PC-3 (cell line): Measurements from ENCODE around the gene PTCH1. TPM values are rescaled to one million over a fixed set of nuclear protein-coding genes. Genes with fewer than 3 reads are reported as not detected.

Experiments used
- ATAC-seq: fragments of 200-7000 bp; cut with Tn5 transposase; 2 replicates; pipeline ENCODE4 v1.9.1; 2020; ENCODE audit warnings: mild to moderate bottlenecking, moderate library complexity
- BruUV-seq: library from RNA; stranded (reverse); fragments of 400-500 nt; replicated peaks from 2 replicates; lab custom pipeline; 2021; lab: Mats Ljungman, UMichigan
- CTCF ChIA-PET: fragments of 300-600 bp; sonication (Branson Sonifier 250); formaldehyde crosslinking; loops from one replicate; lab custom pipeline; 2022; ENCODE audit warnings: antibody characterized with exemption; lab: Charles Lee
- POLR2A ChIA-PET: fragments of 300-600 bp; sonication (Branson Sonifier 250); formaldehyde crosslinking; loops from one replicate; lab custom pipeline; 2022; ENCODE audit warnings: antibody characterized with exemption; ENCODE audit not compliant: unreplicated experiment; lab: Charles Lee
- DNase-seq: peaks from one replicate; pipeline ENCODE4 v3.0.0-alpha.2; 2015
- H2AFZ ChIP-seq: fragments of 300-600 bp; sonication (generic); 2 replicates; pipeline ENCODE4 v1.6.0; 2016; ENCODE audit warnings: antibody characterized with exemption, low read length
- H3F3A ChIP-seq: fragments of 300-600 bp; sonication (generic); one replicate; pipeline ENCODE4 v1.6.0; 2017; ENCODE audit warnings: antibody characterized with exemption, low read length, control low read depth, mild to moderate bottlenecking; ENCODE audit not compliant: unreplicated experiment
- H3K27ac ChIP-seq: fragments of 300-600 bp; sonication (generic); 2 replicates; pipeline ENCODE4 v1.5.1; 2016; ENCODE audit warnings: mild to moderate bottlenecking, low read length
- H3K27me3 ChIP-seq: fragments of 300-600 bp; sonication (generic); 2 replicates; pipeline ENCODE4 v1.6.1; 2016; ENCODE audit warnings: low read length, mixed read lengths
- H3K36me3 ChIP-seq: fragments of 300-600 bp; sonication (generic); 2 replicates; pipeline ENCODE4 v1.6.1; 2016; ENCODE audit warnings: low read depth, mixed run types, low read length, mixed read lengths
- H3K4me1 ChIP-seq: fragments of 300-600 bp; sonication (generic); 2 replicates; pipeline ENCODE4 v1.5.1; 2016; ENCODE audit warnings: low read length; ENCODE audit not compliant: insufficient read depth
- H3K4me2 ChIP-seq: fragments of 300-600 bp; sonication (generic); 2 replicates; pipeline ENCODE4 v1.6.0; 2016; ENCODE audit warnings: low read length
- H3K4me3 ChIP-seq: fragments of 300-600 bp; sonication (generic); 2 replicates; pipeline ENCODE4 v1.5.1; 2016; ENCODE audit warnings: mild to moderate bottlenecking, low read length, mixed read lengths
- H3K79me2 ChIP-seq: fragments of 300-600 bp; sonication (generic); 2 replicates; pipeline ENCODE4 v1.6.1; 2017; ENCODE audit warnings: low read length, mixed read lengths
- H3K9ac ChIP-seq: fragments of 300-600 bp; sonication (generic); 2 replicates; pipeline ENCODE4 v1.6.0; 2016; ENCODE audit warnings: mild to moderate bottlenecking, low read length
- H3K9me2 ChIP-seq: fragments of 300-600 bp; sonication (generic); replicated peaks from 2 replicates; pipeline ENCODE4 v1.6.1; 2016; ENCODE audit warnings: mixed run types, low read length, mixed read lengths
- H3K9me3 ChIP-seq: fragments of 300-600 bp; sonication (generic); 2 replicates; pipeline ENCODE4 v1.6.1; 2016; ENCODE audit warnings: low read length, mixed read lengths
- H4K20me1 ChIP-seq: fragments of 300-600 bp; sonication (generic); 2 replicates; pipeline ENCODE4 v1.6.1; 2016; ENCODE audit warnings: low read length, mixed read lengths
- CTCF ChIP-seq: fragments of 300-600 bp; sonication (generic); conservative IDR thresholded peaks from 2 replicates; pipeline ENCODE4 v1.5.1; 2017; ENCODE audit warnings: antibody characterized with exemption, low read depth, mild to moderate bottlenecking, low read length
- EZH2 ChIP-seq: fragments of 300-600 bp; sonication (generic); IDR thresholded peaks from one replicate; pipeline ENCODE4 v1.6.1; 2017; ENCODE audit warnings: antibody characterized with exemption, mild to moderate bottlenecking, low read length; ENCODE audit not compliant: unreplicated experiment
- EZH2phosphoT487 ChIP-seq: fragments of 300-600 bp; sonication (generic); IDR thresholded peaks from 2 replicates; pipeline ENCODE4 v1.6.1; 2018; ENCODE audit warnings: mild to moderate bottlenecking, antibody characterized with exemption, low read length, borderline replicate concordance
- intact Hi-C: fragments of 100-400 bp; cut with micrococcal nuclease; formaldehyde crosslinking; loops from 2 replicates; pipeline ENCODE4 v1.9.0; 2023
- total RNA-seq: library from RNA; depleted of rRNA; stranded (reverse); fragments of >200 nt; gene quantifications from 2 replicates; pipeline ENCODE4 v1.2.3, GENCODE V29; 2014

Gene PTCH1
- total RNA-seq, 1 experiment from 2014 or later: 0.77 TPM

DNA sequence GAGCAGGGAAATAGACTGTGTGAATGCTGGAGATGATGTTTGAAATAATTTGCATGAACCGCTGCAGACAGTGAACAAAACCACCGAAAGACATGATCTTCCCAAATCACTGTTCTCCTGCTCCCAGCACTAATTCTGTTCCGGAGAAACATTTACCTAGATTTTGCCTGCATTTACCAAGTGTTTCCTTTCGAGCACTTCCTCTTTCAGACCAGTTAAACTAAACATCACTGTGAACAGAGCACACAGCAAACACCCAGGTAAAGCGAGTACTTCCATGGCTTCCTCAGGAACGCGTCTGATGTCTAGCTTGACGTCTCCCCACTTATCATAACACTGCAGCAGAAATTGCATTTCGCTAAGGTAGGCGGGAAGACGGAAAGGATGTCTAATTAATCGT, 45.1 kb upstream of the PTCH1 start:
- intact Hi-C loops: no loop called here

GRCh38 chr9:95557142-95557541, 40.4 kb upstream of the PTCH1 start:
- Histone ChIP-seq H3K27me3 (peaks cover 11% of the 10 kb centered on the region; the same call in 1 of the 2 replicates), H3K4me1 (no peaks in the 10 kb centered on the region)

More for the DNA sequence above, 45.1 kb upstream of the PTCH1 start:
- H3K4me3 ChIP-seq: no peak overlapping the region
- no peak for TF ChIP-seq EZH2
- no peak for TF ChIP-seq EZH2phosphoT487
- TF ChIP-seq CTCF: no peak
- BruUV-seq: no TSS peak
- H3K9me2 ChIP-seq: no peaks in the 10 kb centered on the region
- H3K27me3 ChIP-seq: peaks cover 29% of the 10 kb centered on the region; the same call in 1 of the 2 replicates
- H3K4me1 ChIP-seq: no peaks in the 10 kb centered on the region
- no peaks in the 10 kb centered on the region for H3F3A ChIP-seq
- H3K4me2 ChIP-seq: no peak overlapping the region
- H3K79me2 ChIP-seq: no peaks in the 10 kb centered on the region
- H3K36me3 ChIP-seq: no peaks in the 10 kb centered on the region
- no peak for ATAC-seq
- no peaks in the 10 kb centered on the region for H3K9me3 ChIP-seq
- no peak overlapping the region for H3K27ac ChIP-seq
- ChIA-PET CTCF (no interaction called here), POLR2A (no interaction called here)
- H2AFZ ChIP-seq: peak overlapping the region; percentile 42; the same call in 1 of the 2 replicates
- no peaks in the 10 kb centered on the region for H4K20me1 ChIP-seq
- DNase-seq: no peak
- no peak overlapping the region for H3K9ac ChIP-seq

More at GRCh38 chr9:95557142-95557541, 40.4 kb upstream of the PTCH1 start:
- H3K9me2 ChIP-seq: no peaks in the 10 kb centered on the region
- H3K27ac ChIP-seq: no peak overlapping the region
- H3K4me3 ChIP-seq: no peak overlapping the region
- BruUV-seq: no TSS peak
- intact Hi-C loops: no loop called here
- DNase-seq: no peak
- no peak overlapping the region for H2AFZ ChIP-seq
- TF ChIP-seq CTCF: no peak
- no peak for TF ChIP-seq EZH2
- no peak for TF ChIP-seq EZH2phosphoT487
- no peak overlapping the region for H3K9ac ChIP-seq
- CTCF ChIA-PET: no interaction called here
- no peaks in the 10 kb centered on the region for H3K36me3 ChIP-seq
- H3K79me2 ChIP-seq: no peaks in the 10 kb centered on the region
- no peaks in the 10 kb centered on the region for H4K20me1 ChIP-seq
- ATAC-seq: no peak
- H3K9me3 ChIP-seq: no peaks in the 10 kb centered on the region
- H3F3A ChIP-seq: no peaks in the 10 kb centered on the region
- POLR2A ChIA-PET: no interaction called here
- H3K4me2 ChIP-seq: no peak overlapping the region
